ENCODE measurements around the gene BDKRB1.
A peak's percentile ranks its signal among the peaks of the same experiment; 100 is the strongest.

Gene BDKRB1

DNA sequence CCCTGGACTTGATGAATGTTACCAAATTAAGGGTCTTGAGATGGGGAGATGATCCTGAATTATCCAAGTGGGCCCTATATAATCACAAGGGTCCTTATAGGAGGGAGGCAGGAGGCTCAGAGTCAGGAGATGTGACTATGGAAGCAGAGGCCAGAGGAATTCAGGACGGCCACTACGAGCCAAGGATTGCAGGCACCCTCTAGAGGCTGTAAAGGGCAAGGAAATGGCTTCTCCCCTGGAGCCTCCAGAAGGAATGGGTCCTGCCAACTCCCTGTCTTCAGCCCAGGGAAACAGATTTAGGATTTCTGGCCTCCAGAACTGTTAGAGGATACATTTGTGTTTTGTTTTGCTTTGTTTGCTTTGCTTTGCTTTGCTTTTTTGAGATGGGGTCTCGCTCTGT is 8.8 kb downstream of the BDKRB1 start:
- Histone ChIP-seq H3K36me3 (ENCODE audit: control insufficient read depth in 4 of 4, insufficient read depth in 4 of 4, low read length in 3 of 4) (no peaks in the 10 kb centered on the region), H3K27me3 (replicated peaks in 2 of 5; ENCODE audit: control insufficient read depth in 4 of 5, insufficient read depth in 5 of 5, low read length in 4 of 5) (peaks cover 0 to 11% (median 3%) of the 10 kb centered on the region in 5 experiments), H3K9me3 (ENCODE audit: control extremely low read depth in 1 of 5, control insufficient read depth in 4 of 5, insufficient read depth in 2 of 5, low read depth in 1 of 5, low read length in 4 of 5) (peaks cover 0 to under 1% (median 0%) of the 10 kb centered on the region in 5 experiments), H3K4me3 (ENCODE audit: control insufficient read depth in 1 of 7, extremely low read depth in 1 of 7, insufficient read depth in 4 of 7, low read depth in 2 of 7, low read length in 6 of 7) (no peak overlapping the region), H3K27ac (ENCODE audit: insufficient read depth in 1 of 2, low read depth in 1 of 2, low read length in 2 of 2, poor library complexity in 1 of 2, severe bottlenecking in 2 of 2) (no peak overlapping the region), H3K4me1 (ENCODE audit: control extremely low read depth in 1 of 4, control insufficient read depth in 4 of 4, insufficient read depth in 4 of 4, low read length in 3 of 4) (no peaks in the 10 kb centered on the region)
- no peak for DNase-seq
- ChIA-PET CTCF (interaction anchor here (1.5 kb wide), 1 partner anchor 10 kb away, joined by 4 read pairs; no protein-coding TSS in a partner anchor), POLR2A (no interaction called here)
- WGBS (ENCODE audit: insufficient coverage) = 64% methylated on average over 3 of the region's 3 CpGs

DNA sequence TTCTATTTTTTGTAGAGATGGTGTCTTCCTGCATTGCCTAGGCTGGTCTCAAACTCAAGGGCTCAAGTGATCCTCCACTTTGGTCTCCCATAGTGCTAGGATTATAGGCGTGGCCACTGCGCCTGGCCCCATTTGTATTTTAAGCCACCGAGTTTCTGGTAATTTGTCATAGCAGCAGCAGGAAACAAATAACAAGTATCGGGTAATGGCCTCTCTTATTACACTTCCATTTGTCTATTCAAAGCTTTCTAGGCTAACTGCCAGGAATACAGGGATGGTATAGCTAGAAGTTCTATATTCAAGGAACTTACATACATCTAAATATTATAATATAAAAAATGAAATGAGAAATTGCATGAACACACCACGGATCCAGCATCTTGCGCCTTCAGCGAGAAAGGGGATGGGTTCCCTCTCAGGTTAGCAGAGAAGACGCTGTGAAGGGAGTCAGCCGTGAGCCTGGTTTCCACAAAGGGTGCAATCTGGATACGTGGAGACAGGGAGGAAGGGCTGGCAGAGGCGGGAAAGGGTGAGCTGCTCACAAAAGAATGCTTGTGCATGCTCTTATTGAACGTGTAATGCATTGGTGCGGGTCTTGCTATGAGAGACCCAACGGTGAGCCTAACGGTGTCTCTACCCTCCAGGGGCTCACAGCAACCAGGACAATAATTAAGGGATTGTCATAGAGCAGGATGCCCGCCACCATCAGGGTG is 9.5 kb downstream of the BDKRB1 start:
- no peak overlapping the region for H3K4me3 ChIP-seq (ENCODE audit: control insufficient read depth in 1 of 7, extremely low read depth in 1 of 7, insufficient read depth in 4 of 7, low read depth in 2 of 7, low read length in 6 of 7)
- ChIA-PET POLR2A (no interaction called here), CTCF (interaction anchor here (1.5 kb wide), 1 partner anchor 9 kb away, joined by 4 read pairs; no protein-coding TSS in a partner anchor)
- 84% methylated on average over 14 of the region's 16 CpGs for WGBS (ENCODE audit: insufficient coverage)
- no peak overlapping the region for H3K27ac ChIP-seq (ENCODE audit: insufficient read depth in 1 of 2, low read depth in 1 of 2, low read length in 2 of 2, poor library complexity in 1 of 2, severe bottlenecking in 2 of 2)
- no peaks in the 10 kb centered on the region for H3K36me3 ChIP-seq (ENCODE audit: control insufficient read depth in 4 of 4, insufficient read depth in 4 of 4, low read length in 3 of 4)
- H3K4me1 ChIP-seq (ENCODE audit: control extremely low read depth in 1 of 4, control insufficient read depth in 4 of 4, insufficient read depth in 4 of 4, low read length in 3 of 4) = no peaks in the 10 kb centered on the region
- H3K27me3 ChIP-seq (replicated peaks in 2 of 5; ENCODE audit: control insufficient read depth in 4 of 5, insufficient read depth in 5 of 5, low read length in 4 of 5) = peaks cover 0 to 11% (median 3%) of the 10 kb centered on the region in 5 experiments
- H3K9me3 ChIP-seq (ENCODE audit: control extremely low read depth in 1 of 5, control insufficient read depth in 4 of 5, insufficient read depth in 2 of 5, low read depth in 1 of 5, low read length in 4 of 5) = no peaks in the 10 kb centered on the region
- no peak for DNase-seq

DNA sequence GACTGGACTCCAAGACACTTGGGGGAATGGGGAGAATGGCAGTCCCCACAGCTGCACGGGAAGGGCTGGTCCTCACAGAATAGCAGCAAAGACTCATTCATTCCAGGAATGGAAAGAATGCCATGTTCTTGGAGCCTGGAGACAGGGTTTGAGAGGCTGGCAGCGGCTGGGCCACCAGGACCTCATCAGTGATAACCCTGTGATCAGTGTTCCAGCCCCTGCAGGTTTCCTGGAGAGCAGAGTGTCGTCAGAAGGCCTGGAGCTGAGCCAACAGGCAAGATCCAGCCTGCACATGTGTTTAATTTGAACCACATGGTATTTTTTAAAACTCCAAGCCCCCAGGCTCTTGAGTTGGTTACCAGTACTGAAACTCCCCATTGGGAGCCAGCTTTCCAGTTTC is 11.3 kb downstream of the BDKRB1 start:
- H3K4me3 ChIP-seq (ENCODE audit: control insufficient read depth in 1 of 7, extremely low read depth in 1 of 7, insufficient read depth in 4 of 7, low read depth in 2 of 7, low read length in 6 of 7) = no peak overlapping the region
- DNase-seq = peak in 2 of 3 donors; percentile 15 to 17
- H3K4me1 ChIP-seq (ENCODE audit: control extremely low read depth in 1 of 4, control insufficient read depth in 4 of 4, insufficient read depth in 4 of 4, low read length in 3 of 4) = no peaks in the 10 kb centered on the region
- ChIA-PET CTCF (no interaction called here), POLR2A (no interaction called here)
- no peak overlapping the region for H3K27ac ChIP-seq (ENCODE audit: insufficient read depth in 1 of 2, low read depth in 1 of 2, low read length in 2 of 2, poor library complexity in 1 of 2, severe bottlenecking in 2 of 2)
- peaks cover 0 to 3% (median 0%) of the 10 kb centered on the region in 5 experiments for H3K27me3 ChIP-seq (replicated peaks in 2 of 5; ENCODE audit: control insufficient read depth in 4 of 5, insufficient read depth in 5 of 5, low read length in 4 of 5)
- WGBS (ENCODE audit: insufficient coverage) = 48% methylated on average over 3 of the region's 3 CpGs
- H3K36me3 ChIP-seq (ENCODE audit: control insufficient read depth in 4 of 4, insufficient read depth in 4 of 4, low read length in 3 of 4) = no peaks in the 10 kb centered on the region
- H3K9me3 ChIP-seq (ENCODE audit: control extremely low read depth in 1 of 5, control insufficient read depth in 4 of 5, insufficient read depth in 2 of 5, low read depth in 1 of 5, low read length in 4 of 5) = no peaks in the 10 kb centered on the region

DNA sequence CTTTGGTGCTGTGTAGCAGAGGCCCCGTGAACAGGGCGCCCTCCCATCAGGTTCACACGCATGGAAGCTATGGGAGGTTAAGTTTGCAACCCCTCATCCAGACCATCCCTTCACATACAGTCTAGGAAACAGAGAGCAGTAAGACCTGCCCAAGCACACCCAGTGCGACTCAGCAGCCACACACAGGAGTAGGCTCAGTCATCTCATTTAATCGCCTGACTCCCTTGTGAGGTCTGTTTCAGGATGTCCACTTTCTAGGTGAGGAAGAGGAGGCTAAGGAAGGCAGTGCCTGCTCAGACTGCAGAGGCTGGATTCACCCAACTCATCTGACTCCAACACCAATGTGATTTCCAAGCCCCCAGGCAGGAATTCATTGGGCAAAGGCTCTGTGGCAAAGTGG is 11.9 kb downstream of the BDKRB1 start:
- ChIA-PET POLR2A (no interaction called here), CTCF (no interaction called here)
- WGBS (ENCODE audit: insufficient coverage) = no CpG with 5 or more reads among the region's 5 CpGs
- H3K4me1 ChIP-seq (ENCODE audit: control extremely low read depth in 1 of 4, control insufficient read depth in 4 of 4, insufficient read depth in 4 of 4, low read length in 3 of 4) = no peaks in the 10 kb centered on the region
- DNase-seq = no peak
- H3K27ac ChIP-seq (ENCODE audit: insufficient read depth in 1 of 2, low read depth in 1 of 2, low read length in 2 of 2, poor library complexity in 1 of 2, severe bottlenecking in 2 of 2) = no peak overlapping the region
- no peak overlapping the region for H3K4me3 ChIP-seq (ENCODE audit: control insufficient read depth in 1 of 7, extremely low read depth in 1 of 7, insufficient read depth in 4 of 7, low read depth in 2 of 7, low read length in 6 of 7)
- H3K27me3 ChIP-seq (replicated peaks in 2 of 5; ENCODE audit: control insufficient read depth in 4 of 5, insufficient read depth in 5 of 5, low read length in 4 of 5) = peaks cover 0 to 3% (median 0%) of the 10 kb centered on the region in 5 experiments
- no peaks in the 10 kb centered on the region for H3K36me3 ChIP-seq (ENCODE audit: control insufficient read depth in 4 of 4, insufficient read depth in 4 of 4, low read length in 3 of 4)
- H3K9me3 ChIP-seq (ENCODE audit: control extremely low read depth in 1 of 5, control insufficient read depth in 4 of 5, insufficient read depth in 2 of 5, low read depth in 1 of 5, low read length in 4 of 5) = no peaks in the 10 kb centered on the region

DNA sequence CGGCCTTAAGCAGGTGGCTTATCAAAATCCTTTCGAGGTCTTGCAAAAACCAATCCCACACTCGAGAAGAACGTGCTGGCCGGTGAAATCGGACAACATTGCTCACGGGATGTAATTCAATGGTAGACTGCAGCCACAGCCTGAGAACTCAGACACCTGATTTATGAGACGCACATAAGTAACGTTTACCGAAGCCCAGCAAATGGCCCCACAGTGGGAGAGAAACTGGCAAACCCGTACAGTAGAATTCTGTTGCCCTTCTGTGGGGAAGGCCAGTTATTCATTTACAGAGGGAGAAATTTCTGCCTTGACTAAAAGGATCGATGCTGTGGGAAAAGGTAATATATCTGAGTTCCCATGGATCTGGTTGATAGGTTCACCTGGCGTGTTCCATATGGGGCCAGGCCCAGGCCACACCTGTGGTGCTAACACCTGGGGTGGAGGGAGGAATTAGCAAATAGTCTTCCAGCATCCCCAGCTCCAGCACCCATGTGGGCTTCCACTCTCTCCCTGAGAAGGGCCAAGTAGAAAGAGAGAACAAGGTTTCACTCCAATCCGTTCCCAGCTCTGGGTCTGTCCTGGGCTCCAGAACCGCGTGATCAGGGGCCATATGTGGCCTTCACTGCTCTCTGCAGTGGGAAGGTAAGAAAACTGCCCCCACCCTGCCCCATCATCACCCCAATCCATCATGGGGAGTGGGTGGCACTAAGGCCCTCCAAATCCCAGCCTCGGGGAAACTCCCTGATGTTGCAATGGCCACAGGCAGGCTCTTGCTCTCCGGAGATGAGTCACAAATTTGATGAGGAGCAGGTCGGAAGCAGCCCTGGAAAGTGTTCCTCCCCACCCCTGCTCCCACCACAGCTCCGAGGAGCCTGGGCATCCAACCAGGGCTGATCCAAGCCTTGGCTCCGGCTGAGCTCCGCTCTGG is 12.7 kb downstream of the BDKRB1 start:
- DNase-seq = no peak
- 92% methylated on average over 18 of the region's 22 CpGs for WGBS (ENCODE audit: insufficient coverage)
- CTCF ChIA-PET = no interaction called here
- POLR2A ChIA-PET = interaction anchor here (0.6 kb wide), 1 partner anchor 148 kb away, joined by 3 read pairs; no protein-coding TSS in a partner anchor
- H3K27me3 ChIP-seq (replicated peaks in 2 of 5; ENCODE audit: control insufficient read depth in 4 of 5, insufficient read depth in 5 of 5, low read length in 4 of 5) = peaks cover 0 to 3% (median 0%) of the 10 kb centered on the region in 5 experiments
- no peak overlapping the region for H3K4me3 ChIP-seq (ENCODE audit: control insufficient read depth in 1 of 7, extremely low read depth in 1 of 7, insufficient read depth in 4 of 7, low read depth in 2 of 7, low read length in 6 of 7)
- H3K36me3 ChIP-seq (ENCODE audit: control insufficient read depth in 4 of 4, insufficient read depth in 4 of 4, low read length in 3 of 4) = no peaks in the 10 kb centered on the region
- H3K4me1 ChIP-seq (ENCODE audit: control extremely low read depth in 1 of 4, control insufficient read depth in 4 of 4, insufficient read depth in 4 of 4, low read length in 3 of 4) = no peaks in the 10 kb centered on the region
- H3K27ac ChIP-seq (ENCODE audit: insufficient read depth in 1 of 2, low read depth in 1 of 2, low read length in 2 of 2, poor library complexity in 1 of 2, severe bottlenecking in 2 of 2) = no peak overlapping the region
- H3K9me3 ChIP-seq (ENCODE audit: control extremely low read depth in 1 of 5, control insufficient read depth in 4 of 5, insufficient read depth in 2 of 5, low read depth in 1 of 5, low read length in 4 of 5) = no peaks in the 10 kb centered on the region

DNA sequence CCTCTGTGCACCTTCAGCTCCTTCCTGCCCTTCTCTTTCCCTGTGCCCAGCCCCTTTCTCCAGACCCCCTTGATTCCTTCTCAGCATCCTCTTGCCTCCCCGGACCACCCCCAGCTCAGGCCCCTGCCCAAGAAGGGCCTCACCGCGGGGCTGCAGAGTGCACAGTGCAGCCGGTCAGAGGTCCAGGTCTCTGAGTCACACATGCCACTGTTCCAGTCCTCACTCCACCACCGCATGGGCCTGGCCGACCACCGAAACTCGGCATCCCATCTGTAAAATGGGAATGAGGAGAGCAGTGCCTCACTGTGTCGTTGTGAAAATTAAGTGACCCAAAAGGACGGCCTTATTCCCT is 13.3 kb downstream of the BDKRB1 start:
- WGBS (ENCODE audit: insufficient coverage) = 95% methylated on average over 4 of the region's 10 CpGs
- Histone ChIP-seq H3K4me3 (ENCODE audit: control insufficient read depth in 1 of 7, extremely low read depth in 1 of 7, insufficient read depth in 4 of 7, low read depth in 2 of 7, low read length in 6 of 7) (no peak overlapping the region), H3K36me3 (ENCODE audit: control insufficient read depth in 4 of 4, insufficient read depth in 4 of 4, low read length in 3 of 4) (no peaks in the 10 kb centered on the region), H3K9me3 (ENCODE audit: control extremely low read depth in 1 of 5, control insufficient read depth in 4 of 5, insufficient read depth in 2 of 5, low read depth in 1 of 5, low read length in 4 of 5) (no peaks in the 10 kb centered on the region), H3K4me1 (ENCODE audit: control extremely low read depth in 1 of 4, control insufficient read depth in 4 of 4, insufficient read depth in 4 of 4, low read length in 3 of 4) (no peaks in the 10 kb centered on the region), H3K27ac (ENCODE audit: insufficient read depth in 1 of 2, low read depth in 1 of 2, low read length in 2 of 2, poor library complexity in 1 of 2, severe bottlenecking in 2 of 2) (no peak overlapping the region), H3K27me3 (replicated peaks in 2 of 5; ENCODE audit: control insufficient read depth in 4 of 5, insufficient read depth in 5 of 5, low read length in 4 of 5) (peaks cover 0 to 3% (median 0%) of the 10 kb centered on the region in 5 experiments)
- CTCF ChIA-PET = no interaction called here
- POLR2A ChIA-PET = interaction anchor here (0.6 kb wide), 1 partner anchor 149 kb away, joined by 3 read pairs; no protein-coding TSS in a partner anchor
- DNase-seq = no peak

Data from common myeloid progenitor, CD34-positive (primary cell).